Peyer's patch (tissue), 4 donors: ENCODE measurements around the gene AK5.

Experiments
- POLR2A ChIP-seq, 2 donors: fragments of 450-650 bp; IDR thresholded peaks; one replicate each; pipeline ENCODE4 v1.5.1; 2017; ENCODE audit warnings: antibody characterized with exemption in 2 of 2, mild to moderate bottlenecking in 2 of 2, moderate library complexity in 2 of 2
- TF ChIP-seq, protein P1 (sequence below), 6 experiments: fragments of 450-650 bp in 4 of 6; fragments of 200-600 bp in 2 of 6; sonication (generic) in 1 of 6; IDR thresholded peaks; one replicate each; pipeline ENCODE4 v1.5.1; 2017 to 2019; ENCODE audit warnings: antibody characterized with exemption in 6 of 6, mild to moderate bottlenecking in 3 of 6, moderate library complexity in 1 of 6

- TF ChIP-seq, protein P1, sequence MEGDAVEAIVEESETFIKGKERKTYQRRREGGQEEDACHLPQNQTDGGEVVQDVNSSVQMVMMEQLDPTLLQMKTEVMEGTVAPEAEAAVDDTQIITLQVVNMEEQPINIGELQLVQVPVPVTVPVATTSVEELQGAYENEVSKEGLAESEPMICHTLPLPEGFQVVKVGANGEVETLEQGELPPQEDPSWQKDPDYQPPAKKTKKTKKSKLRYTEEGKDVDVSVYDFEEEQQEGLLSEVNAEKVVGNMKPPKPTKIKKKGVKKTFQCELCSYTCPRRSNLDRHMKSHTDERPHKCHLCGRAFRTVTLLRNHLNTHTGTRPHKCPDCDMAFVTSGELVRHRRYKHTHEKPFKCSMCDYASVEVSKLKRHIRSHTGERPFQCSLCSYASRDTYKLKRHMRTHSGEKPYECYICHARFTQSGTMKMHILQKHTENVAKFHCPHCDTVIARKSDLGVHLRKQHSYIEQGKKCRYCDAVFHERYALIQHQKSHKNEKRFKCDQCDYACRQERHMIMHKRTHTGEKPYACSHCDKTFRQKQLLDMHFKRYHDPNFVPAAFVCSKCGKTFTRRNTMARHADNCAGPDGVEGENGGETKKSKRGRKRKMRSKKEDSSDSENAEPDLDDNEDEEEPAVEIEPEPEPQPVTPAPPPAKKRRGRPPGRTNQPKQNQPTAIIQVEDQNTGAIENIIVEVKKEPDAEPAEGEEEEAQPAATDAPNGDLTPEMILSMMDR (IDR thresholded peaks at IDR 0.05), result no peak
- no peak for TF ChIP-seq POLR2A (IDR thresholded peaks at IDR 0.05)
Measured at GRCh38 chr1:77499466-77499865, 217.6 kb downstream of the AK5 start.
